KMS-11 (cell line): ENCODE measurements around the gene RNF138.
"Not testable (repeated sequence)": the region's sequence is repeated elsewhere in the genome, so short reads cannot be mapped to it uniquely, and the experiment has no call there.

Source experiments
- H2AFZ ChIP-seq: fragments of 200-600 bp; sonication (generic); 2 replicates; pipeline ENCODE4 v1.6.1; 2016; ENCODE audit warnings: antibody characterized with exemption, mixed run types, low read depth
- H3K27ac ChIP-seq: fragments of 200-600 bp; sonication (generic); 2 replicates; pipeline ENCODE4 v1.6.1; 2016; ENCODE audit warnings: mild to moderate bottlenecking, mixed run types
- H3K27me3 ChIP-seq: fragments of 200-600 bp; sonication (generic); 2 replicates; pipeline ENCODE4 v1.6.1; 2017; ENCODE audit warnings: mild to moderate bottlenecking, low read depth, mixed run types, moderate library complexity; ENCODE audit not compliant: insufficient read depth
- H3K36me3 ChIP-seq: fragments of 200-600 bp; sonication (generic); 2 replicates; pipeline ENCODE4 v1.6.1; 2017; ENCODE audit warnings: mild to moderate bottlenecking, mixed run types; ENCODE audit not compliant: insufficient read depth
- H3K4me1 ChIP-seq: fragments of 200-600 bp; sonication (generic); 2 replicates; pipeline ENCODE4 v1.6.1; 2016; ENCODE audit warnings: mild to moderate bottlenecking, low read depth, mixed run types; ENCODE audit not compliant: poor library complexity, severe bottlenecking
- H3K4me2 ChIP-seq: fragments of 200-600 bp; sonication (generic); 2 replicates; pipeline ENCODE4 v1.7.0; 2016; ENCODE audit warnings: mild to moderate bottlenecking, mixed run types
- H3K4me3 ChIP-seq: fragments of 200-600 bp; sonication (generic); IDR thresholded peaks from 2 replicates; pipeline ENCODE4 v1.6.1; 2017; ENCODE audit warnings: low read depth, low read length, mixed read lengths; ENCODE audit not compliant: insufficient read depth
- H3K79me2 ChIP-seq: fragments of 200-600 bp; sonication (generic); 2 replicates; pipeline ENCODE4 v1.6.1; 2016; ENCODE audit warnings: low read depth, mixed run types; ENCODE audit not compliant: insufficient read depth
- H3K9ac ChIP-seq: fragments of 200-600 bp; sonication (generic); 2 replicates; pipeline ENCODE4 v1.6.1; 2016; ENCODE audit warnings: mild to moderate bottlenecking, mixed run types
- H4K20me1 ChIP-seq: fragments of 200-600 bp; sonication (generic); 2 replicates; pipeline ENCODE4 v1.6.1; 2016; ENCODE audit warnings: mild to moderate bottlenecking, mixed run types; ENCODE audit not compliant: insufficient read depth
- CTCF ChIP-seq: fragments of 200-600 bp; sonication (generic); conservative IDR thresholded peaks from 2 replicates; pipeline ENCODE4 v1.6.1; 2017; ENCODE audit warnings: low read depth, mild to moderate bottlenecking, antibody characterized with exemption, low read length, moderate library complexity, mixed read lengths

Gene RNF138

GRCh38 chr18:32083781-32084180 is 7.9 kb upstream of the RNF138 start:
- peaks cover 13% of the 10 kb centered on the region; the same call in 1 of the 2 replicates for H3K27me3 ChIP-seq
- H3K4me2 ChIP-seq, result no peak overlapping the region; the same call in 1 of the 2 replicates
- H3K27ac ChIP-seq, result no peak overlapping the region
- no peaks in the 10 kb centered on the region for H3K79me2 ChIP-seq
- peaks cover 35% of the 10 kb centered on the region for H3K4me1 ChIP-seq
- no peaks in the 10 kb centered on the region for H3K36me3 ChIP-seq
- no peak overlapping the region for H3K4me3 ChIP-seq
- no peak for TF ChIP-seq CTCF
- no peak overlapping the region for H2AFZ ChIP-seq
- H4K20me1 ChIP-seq, result no peaks in the 10 kb centered on the region
- H3K9ac ChIP-seq, result no peak overlapping the region

GRCh38 chr18:32086881-32087280 is 4.8 kb upstream of the RNF138 start:
- Histone ChIP-seq H3K27me3 (peaks cover 13% of the 10 kb centered on the region; the same call in 1 of the 2 replicates), H2AFZ (no peak overlapping the region), H3K79me2 (no peaks in the 10 kb centered on the region), H3K9ac (no peak overlapping the region), H3K4me1 (peaks cover 42% of the 10 kb centered on the region), H3K4me2 (no peak overlapping the region; the same call in 1 of the 2 replicates), H3K27ac (no peak overlapping the region), H3K4me3 (no peak overlapping the region), H3K36me3 (no peaks in the 10 kb centered on the region), H4K20me1 (no peaks in the 10 kb centered on the region)
- TF ChIP-seq CTCF, result no peak

GRCh38 chr18:32090831-32091230 is 843 bp upstream of the RNF138 start:
- not testable (repeated sequence) for H2AFZ ChIP-seq, H3K9ac ChIP-seq, H3K36me3 ChIP-seq, H3K4me3 ChIP-seq, H3K27ac ChIP-seq
- H3K27me3 ChIP-seq, result peaks cover 11% of the 10 kb centered on the region; the same call in 1 of the 2 replicates
- peaks cover 33% of the 10 kb centered on the region for H3K79me2 ChIP-seq
- peaks cover 41% of the 10 kb centered on the region for H3K4me1 ChIP-seq
- peaks cover 21% of the 10 kb centered on the region for H4K20me1 ChIP-seq
- H3K4me2 ChIP-seq, result peak overlapping the region; percentile 98; the same call in 1 of the 2 replicates

- Histone ChIP-seq H3K4me2 (peak overlapping the region; percentile 98), H2AFZ (peak overlapping the region; percentile 68)
- TF ChIP-seq CTCF, result no peak
Observed at GRCh38 chr18:32091325-32091723, 350 bp upstream of the RNF138 start.

GRCh38 chr18:32092422-32093101 is 888 bp downstream of the RNF138 start:
- Histone ChIP-seq H3K4me1 (peaks cover 30% of the 10 kb centered on the region), H4K20me1 (peaks cover 26% of the 10 kb centered on the region), H3K79me2 (peaks cover 51% of the 10 kb centered on the region), H3K36me3 (no peaks in the 10 kb centered on the region; the same call in 1 of the 2 replicates), H3K9ac (peak overlapping the region; percentile 99), H2AFZ (peak overlapping the region; percentile 61), H3K27ac (peak overlapping the region; percentile 99), H3K4me2 (peak overlapping the region; percentile 94), H3K27me3 (no peaks in the 10 kb centered on the region; the same call in 1 of the 2 replicates), H3K4me3 (no peak overlapping the region)
- no peak for TF ChIP-seq CTCF

More at GRCh38 chr18:32091325-32091723, 350 bp upstream of the RNF138 start:
- peaks cover 40% of the 10 kb centered on the region for H3K4me1 ChIP-seq
- H3K27me3 ChIP-seq, result peaks cover 6% of the 10 kb centered on the region; the same call in 1 of the 2 replicates
- peak overlapping the region; percentile 99 for H3K9ac ChIP-seq
- H4K20me1 ChIP-seq, result peaks cover 25% of the 10 kb centered on the region
- peaks cover 38% of the 10 kb centered on the region for H3K79me2 ChIP-seq
- peak overlapping the region; percentile 99 for H3K27ac ChIP-seq
- H3K36me3 ChIP-seq, result no peaks in the 10 kb centered on the region; the same call in 1 of the 2 replicates
- H3K4me3 ChIP-seq, result no peak overlapping the region
